DOHH2 (cell line): ENCODE data around the gene DLGAP1.

Experiments used
- H3F3A ChIP-seq: fragments of 200-600 bp; sonication (generic), shearing (Covaris generic); 2 replicates; pipeline ENCODE4 v1.6.0; 2016; ENCODE audit warnings: antibody characterized with exemption, mild to moderate bottlenecking; ENCODE audit not compliant: control insufficient read depth, insufficient read depth
- H3K27ac ChIP-seq: fragments of 200-600 bp; sonication (generic); 2 replicates; pipeline ENCODE4 v1.5.1; 2014; ENCODE audit warnings: low read depth, mild to moderate bottlenecking, low read length, moderate library complexity
- H3K27me3 ChIP-seq: fragments of 200-600 bp; sonication (generic); 2 replicates; pipeline ENCODE4 v1.6.1; 2014; ENCODE audit warnings: mild to moderate bottlenecking, low read length, mixed read lengths; ENCODE audit not compliant: control insufficient read depth
- H3K36me3 ChIP-seq: fragments of 200-600 bp; sonication (generic); 2 replicates; pipeline ENCODE4 v1.6.1; 2014; ENCODE audit warnings: mild to moderate bottlenecking, low read length, moderate library complexity, mixed read lengths; ENCODE audit not compliant: control insufficient read depth
- H3K4me1 ChIP-seq: fragments of 200-600 bp; sonication (generic); 2 replicates; pipeline ENCODE4 v1.6.1; 2014; ENCODE audit warnings: mild to moderate bottlenecking, low read length, mixed read lengths; ENCODE audit not compliant: control insufficient read depth
- H3K4me2 ChIP-seq: fragments of 200-600 bp; sonication (generic); 2 replicates; pipeline ENCODE4 v1.6.0; 2014; ENCODE audit warnings: mild to moderate bottlenecking, low read length, moderate library complexity
- H3K4me3 ChIP-seq: fragments of 200-600 bp; sonication (generic); 2 replicates; pipeline ENCODE4 v1.5.1; 2014; ENCODE audit warnings: mild to moderate bottlenecking, low read length, mixed read lengths
- H3K79me2 ChIP-seq: fragments of 200-600 bp; sonication (generic); 2 replicates; pipeline ENCODE4 v1.6.1; 2014; ENCODE audit warnings: mild to moderate bottlenecking, low read length, mixed read lengths; ENCODE audit not compliant: control insufficient read depth
- H3K9me2 ChIP-seq: fragments of 200-600 bp; sonication (generic); replicated peaks from 2 replicates; pipeline ENCODE4 v1.6.1; 2014; ENCODE audit warnings: mild to moderate bottlenecking, low read length, mixed read lengths; ENCODE audit not compliant: control insufficient read depth
- H3K9me3 ChIP-seq: fragments of 200-600 bp; sonication (generic); 2 replicates; pipeline ENCODE4 v1.6.1; 2014; ENCODE audit warnings: antibody characterized with exemption, low read length, mixed read lengths; ENCODE audit not compliant: control insufficient read depth, insufficient read depth
- H4K20me1 ChIP-seq: fragments of 200-600 bp; sonication (generic); 2 replicates; pipeline ENCODE4 v1.6.0; 2014; ENCODE audit warnings: low read depth, mild to moderate bottlenecking, antibody characterized with exemption, low read length, moderate library complexity; ENCODE audit not compliant: control insufficient read depth, insufficient read depth
- EZH2phosphoT487 ChIP-seq: fragments of 200-600 bp; sonication (generic); IDR thresholded peaks from 2 replicates; pipeline ENCODE4 v1.6.1; 2017; ENCODE audit warnings: borderline replicate concordance, mild to moderate bottlenecking, antibody characterized with exemption, low read length, moderate library complexity, mixed read lengths
- TF ChIP-seq, protein P1 (sequence below): fragments of 200-600 bp; sonication (generic); IDR thresholded peaks from one replicate; pipeline ENCODE4 v1.5.1; 2014; ENCODE audit warnings: antibody characterized with exemption, mild to moderate bottlenecking, low read depth, low read length; ENCODE audit not compliant: poor library complexity, severe bottlenecking

DLGAP1 gene

DNA sequence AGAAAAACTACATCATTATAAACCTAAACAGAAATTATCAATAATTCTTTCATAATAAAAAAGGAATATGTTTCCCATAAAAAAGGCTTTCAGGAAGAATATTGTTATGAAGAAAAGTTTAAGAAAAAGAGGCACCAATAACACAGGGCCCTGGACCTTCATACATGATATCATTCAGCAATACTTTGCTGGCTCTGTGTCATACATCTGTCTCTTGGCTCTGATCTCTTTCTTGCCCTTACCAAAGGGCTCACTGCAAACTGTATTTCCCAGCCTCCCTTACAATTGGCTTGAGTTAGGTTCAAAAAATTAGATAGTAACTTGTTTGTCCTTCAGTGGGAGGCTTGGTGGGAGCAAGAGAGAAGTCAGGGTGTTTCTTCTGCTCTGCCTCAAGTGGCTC, 506.1 kb downstream of the DLGAP1 start:
- no peaks in the 10 kb centered on the region for H3K9me2 ChIP-seq
- TF ChIP-seq, protein P1, sequence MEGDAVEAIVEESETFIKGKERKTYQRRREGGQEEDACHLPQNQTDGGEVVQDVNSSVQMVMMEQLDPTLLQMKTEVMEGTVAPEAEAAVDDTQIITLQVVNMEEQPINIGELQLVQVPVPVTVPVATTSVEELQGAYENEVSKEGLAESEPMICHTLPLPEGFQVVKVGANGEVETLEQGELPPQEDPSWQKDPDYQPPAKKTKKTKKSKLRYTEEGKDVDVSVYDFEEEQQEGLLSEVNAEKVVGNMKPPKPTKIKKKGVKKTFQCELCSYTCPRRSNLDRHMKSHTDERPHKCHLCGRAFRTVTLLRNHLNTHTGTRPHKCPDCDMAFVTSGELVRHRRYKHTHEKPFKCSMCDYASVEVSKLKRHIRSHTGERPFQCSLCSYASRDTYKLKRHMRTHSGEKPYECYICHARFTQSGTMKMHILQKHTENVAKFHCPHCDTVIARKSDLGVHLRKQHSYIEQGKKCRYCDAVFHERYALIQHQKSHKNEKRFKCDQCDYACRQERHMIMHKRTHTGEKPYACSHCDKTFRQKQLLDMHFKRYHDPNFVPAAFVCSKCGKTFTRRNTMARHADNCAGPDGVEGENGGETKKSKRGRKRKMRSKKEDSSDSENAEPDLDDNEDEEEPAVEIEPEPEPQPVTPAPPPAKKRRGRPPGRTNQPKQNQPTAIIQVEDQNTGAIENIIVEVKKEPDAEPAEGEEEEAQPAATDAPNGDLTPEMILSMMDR: no peak
- TF ChIP-seq EZH2phosphoT487: no peak
- no peaks in the 10 kb centered on the region for H3K4me1 ChIP-seq
- H3K36me3 ChIP-seq: no peaks in the 10 kb centered on the region
- H3F3A ChIP-seq: no peaks in the 10 kb centered on the region
- H3K4me3 ChIP-seq: no peak overlapping the region
- no peak overlapping the region for H3K4me2 ChIP-seq
- H3K79me2 ChIP-seq: no peaks in the 10 kb centered on the region
- no peaks in the 10 kb centered on the region for H3K9me3 ChIP-seq
- H3K27me3 ChIP-seq: no peaks in the 10 kb centered on the region
- no peak overlapping the region for H3K27ac ChIP-seq
- no peaks in the 10 kb centered on the region for H4K20me1 ChIP-seq

DNA sequence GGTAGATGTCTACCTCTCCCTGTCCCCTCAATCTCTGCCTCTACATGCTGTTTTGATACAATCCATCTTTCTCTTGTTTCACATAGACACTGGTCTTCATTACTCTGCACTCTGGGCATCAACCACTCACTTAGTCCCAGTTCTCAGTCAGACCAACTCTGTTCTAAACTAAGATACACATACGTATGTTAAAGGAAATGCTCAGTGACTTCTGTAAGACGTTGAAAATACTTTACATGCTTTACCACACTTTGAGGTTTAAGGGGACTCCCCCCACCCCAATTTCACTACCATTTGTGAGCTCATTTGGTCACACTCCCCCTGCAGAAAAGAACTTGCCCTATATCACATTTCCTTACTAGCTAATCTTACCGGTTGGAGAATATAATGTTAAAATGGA, 507.7 kb downstream of the DLGAP1 start:
- no peak overlapping the region for H3K4me2 ChIP-seq
- H3K79me2 ChIP-seq: no peaks in the 10 kb centered on the region
- H3F3A ChIP-seq: no peaks in the 10 kb centered on the region
- H3K9me3 ChIP-seq: no peaks in the 10 kb centered on the region
- H4K20me1 ChIP-seq: no peaks in the 10 kb centered on the region
- H3K27me3 ChIP-seq: no peaks in the 10 kb centered on the region
- no peaks in the 10 kb centered on the region for H3K36me3 ChIP-seq
- no peak overlapping the region for H3K4me3 ChIP-seq
- no peaks in the 10 kb centered on the region for H3K9me2 ChIP-seq
- H3K4me1 ChIP-seq: no peaks in the 10 kb centered on the region
- TF ChIP-seq, protein P1: no peak
- TF ChIP-seq EZH2phosphoT487: no peak
- H3K27ac ChIP-seq: no peak overlapping the region

DNA sequence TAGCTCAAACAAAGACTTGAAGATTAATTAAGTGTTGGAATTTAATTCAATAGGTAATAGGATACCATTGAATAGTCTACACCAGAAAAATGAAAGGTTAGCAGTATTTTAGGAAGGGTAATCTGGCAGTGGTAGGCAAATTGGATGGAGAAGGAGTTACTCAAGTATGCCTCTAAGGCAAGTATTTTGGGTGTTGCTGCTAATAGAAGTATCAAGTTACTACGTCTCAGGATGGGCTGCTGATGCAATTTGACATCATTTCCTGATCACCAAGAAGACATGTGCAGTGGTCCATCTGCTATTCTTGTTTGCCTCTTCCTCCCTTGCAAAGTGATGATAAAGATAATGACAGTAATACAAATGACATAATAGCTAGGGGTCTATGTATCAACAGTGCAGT, 519.8 kb downstream of the DLGAP1 start:
- Histone ChIP-seq H3K4me3 (no peak overlapping the region), H3K9me3 (no peaks in the 10 kb centered on the region), H3K79me2 (no peaks in the 10 kb centered on the region), H3K36me3 (no peaks in the 10 kb centered on the region), H3K27me3 (no peaks in the 10 kb centered on the region), H4K20me1 (no peaks in the 10 kb centered on the region), H3K4me1 (no peaks in the 10 kb centered on the region), H3K9me2 (no peaks in the 10 kb centered on the region), H3K27ac (no peak overlapping the region), H3K4me2 (no peak overlapping the region), H3F3A (no peaks in the 10 kb centered on the region)
- TF ChIP-seq EZH2phosphoT487: no peak

DNA sequence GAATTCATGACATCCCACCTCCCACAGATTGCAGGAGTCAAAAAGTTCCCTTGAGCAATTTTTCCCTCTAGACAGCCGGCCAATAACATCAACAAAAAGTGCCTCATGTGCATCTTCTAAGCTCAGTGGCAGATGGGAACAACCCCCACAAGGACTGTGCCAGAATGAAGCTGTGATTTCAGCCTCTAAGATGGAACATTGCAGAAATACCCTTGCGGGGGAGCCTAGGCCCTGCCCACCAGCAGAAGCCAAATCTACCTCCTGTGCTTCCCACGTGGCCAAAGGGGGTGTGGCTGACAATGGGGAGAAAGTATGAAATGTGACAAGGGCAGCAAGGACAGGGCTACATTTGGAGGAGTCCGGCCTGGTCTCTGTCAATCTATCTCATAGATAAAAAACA, 522.8 kb downstream of the DLGAP1 start:
- H3K4me2 ChIP-seq: no peak overlapping the region

More for the DNA sequence above, 522.8 kb downstream of the DLGAP1 start:
- no peak overlapping the region for H3K4me3 ChIP-seq
- H3K79me2 ChIP-seq: no peaks in the 10 kb centered on the region
- H3K4me1 ChIP-seq: no peaks in the 10 kb centered on the region
- TF ChIP-seq, protein P1: no peak
- no peak for TF ChIP-seq EZH2phosphoT487
- no peaks in the 10 kb centered on the region for H4K20me1 ChIP-seq
- H3K9me3 ChIP-seq: no peaks in the 10 kb centered on the region
- no peaks in the 10 kb centered on the region for H3K27me3 ChIP-seq
- H3K27ac ChIP-seq: no peak overlapping the region
- no peaks in the 10 kb centered on the region for H3F3A ChIP-seq
- H3K9me2 ChIP-seq: no peaks in the 10 kb centered on the region; the same call in 1 of the 2 replicates
- H3K36me3 ChIP-seq: no peaks in the 10 kb centered on the region
